Brain microvascular endothelial cell (primary cell): Measurements from ENCODE around the gene DHRS7B.

Experiments
- DNase-seq: peaks from one replicate; pipeline ENCODE4 v3.0.0-alpha.2; 2020
- H3K27ac ChIP-seq: fragments of 250-450 bp; sonication (Bioruptor Pico); 2 replicates; pipeline ENCODE4 v1.5.1; 2020; ENCODE audit warnings: mild to moderate bottlenecking, moderate library complexity
- H3K27me3 ChIP-seq: fragments of 250-450 bp; sonication (Bioruptor Pico); replicated peaks from 2 replicates; pipeline ENCODE4 v1.5.1; 2020; ENCODE audit warnings: mild to moderate bottlenecking
- H3K36me3 ChIP-seq: fragments of 250-450 bp; sonication (Bioruptor Pico); replicated peaks from 2 replicates; pipeline ENCODE4 v1.5.1; 2020; ENCODE audit warnings: mild to moderate bottlenecking
- H3K4me3 ChIP-seq: 2 replicates; pipeline ENCODE4 v1.5.1; 2011; ENCODE audit warnings: low read depth, mild to moderate bottlenecking, control low read depth, low read length, moderate library complexity
- CTCF ChIP-seq: IDR thresholded peaks from 2 replicates; pipeline ENCODE4 v1.5.1; 2011; ENCODE audit warnings: low read depth, mild to moderate bottlenecking, moderate library complexity, low read length, control low read depth, inconsistent platforms; ENCODE audit errors: missing control alignments
- in situ Hi-C: cut with HindIII; loops from 2 replicates; pipeline ENCODE4 v1.10.0; 2017; ENCODE audit warnings: low sequenced_read_pairs, low pct_ligation_motif_present

The DHRS7B gene

GRCh38 chr17:21085707-21086106 is 41.1 kb upstream of the DHRS7B start:
- H3K36me3 ChIP-seq: no peaks in the 10 kb centered on the region
- H3K27ac ChIP-seq: no peak overlapping the region
- DNase-seq: no peak
- in situ Hi-C loops: no loop called here
- no peaks in the 10 kb centered on the region for H3K27me3 ChIP-seq
- no peak for TF ChIP-seq CTCF
- no peak overlapping the region for H3K4me3 ChIP-seq

DNA sequence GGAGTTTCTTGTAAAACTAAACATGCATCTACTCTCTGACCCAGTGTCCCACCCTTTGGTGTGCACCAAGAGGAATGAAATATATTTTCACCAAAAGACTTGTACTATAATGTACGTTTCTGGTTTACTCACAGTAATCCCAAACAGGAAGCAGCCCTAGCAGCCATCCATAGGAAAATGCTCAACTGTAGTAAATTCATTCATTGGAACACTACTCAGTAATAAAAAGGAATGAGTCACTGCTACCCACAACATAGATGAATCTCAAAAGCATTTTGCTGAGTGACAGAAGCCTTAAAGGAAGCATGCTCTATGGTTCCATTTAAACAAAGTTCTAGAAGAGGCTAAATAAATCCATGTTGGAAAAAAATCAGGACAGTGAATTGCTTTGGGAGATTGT is 37.6 kb upstream of the DHRS7B start:
- Histone ChIP-seq H3K4me3 (no peak overlapping the region), H3K27ac (no peak overlapping the region), H3K27me3 (no peaks in the 10 kb centered on the region), H3K36me3 (no peaks in the 10 kb centered on the region)
- TF ChIP-seq CTCF: no peak
- in situ Hi-C loops: no loop called here
- DNase-seq: no peak

- no peak for DNase-seq
- Histone ChIP-seq H3K27ac (no peak overlapping the region), H3K36me3 (no peaks in the 10 kb centered on the region), H3K27me3 (no peaks in the 10 kb centered on the region), H3K4me3 (no peak overlapping the region)
- in situ Hi-C loops: no loop called here
- no peak for TF ChIP-seq CTCF
Observed at GRCh38 chr17:21089933-21090901, 36.5 kb upstream of the DHRS7B start.

- H3K27me3 ChIP-seq: no peaks in the 10 kb centered on the region
- no peak overlapping the region for H3K4me3 ChIP-seq
- H3K36me3 ChIP-seq: no peaks in the 10 kb centered on the region
- no peak overlapping the region for H3K27ac ChIP-seq
- no peak for DNase-seq
- no peak for TF ChIP-seq CTCF
- in situ Hi-C loops: no loop called here
Observed at GRCh38 chr17:21090902-21091618, 35.7 kb upstream of the DHRS7B start.

- no peak for TF ChIP-seq CTCF
- Histone ChIP-seq H3K27me3 (no peaks in the 10 kb centered on the region), H3K4me3 (no peak overlapping the region), H3K27ac (no peak overlapping the region), H3K36me3 (no peaks in the 10 kb centered on the region)
- in situ Hi-C loops: no loop called here
- DNase-seq: no peak
Observed at GRCh38 chr17:21094298-21094704, 32.5 kb upstream of the DHRS7B start.
